IPS-15b (cell line): ENCODE data around the gene FNDC1.

Experiments used
- H3K27me3 ChIP-seq: one replicate; pipeline ENCODE4 v1.6.1; 2013; ENCODE audit warnings: low read length; ENCODE audit not compliant: control insufficient read depth, insufficient read depth
- H3K36me3 ChIP-seq: one replicate; pipeline ENCODE4 v1.6.1; 2013; ENCODE audit warnings: low read length; ENCODE audit not compliant: control insufficient read depth, insufficient read depth
- H3K4me1 ChIP-seq: one replicate; pipeline ENCODE4 v1.6.1; 2013; ENCODE audit warnings: mild to moderate bottlenecking, low read length; ENCODE audit not compliant: control insufficient read depth, insufficient read depth
- H3K4me3 ChIP-seq: one replicate; pipeline ENCODE4 v1.5.1; 2013; ENCODE audit warnings: low read depth, low read length
- H3K9ac ChIP-seq: one replicate; pipeline ENCODE4 v1.6.1; 2013; ENCODE audit warnings: low read depth, mild to moderate bottlenecking, low read length
- H3K9me3 ChIP-seq: one replicate; pipeline ENCODE4 v1.6.1; 2013; ENCODE audit warnings: mild to moderate bottlenecking, low read length; ENCODE audit not compliant: control insufficient read depth, insufficient read depth

The FNDC1 gene

GRCh38 chr6:159132664-159133063 is 36.5 kb upstream of the FNDC1 start:
- H3K9me3 ChIP-seq, result no peaks in the 10 kb centered on the region
- no peaks in the 10 kb centered on the region for H3K36me3 ChIP-seq
- no peaks in the 10 kb centered on the region for H3K4me1 ChIP-seq
- no peaks in the 10 kb centered on the region for H3K27me3 ChIP-seq
- no peak overlapping the region for H3K9ac ChIP-seq
- H3K4me3 ChIP-seq, result no peak overlapping the region

DNA sequence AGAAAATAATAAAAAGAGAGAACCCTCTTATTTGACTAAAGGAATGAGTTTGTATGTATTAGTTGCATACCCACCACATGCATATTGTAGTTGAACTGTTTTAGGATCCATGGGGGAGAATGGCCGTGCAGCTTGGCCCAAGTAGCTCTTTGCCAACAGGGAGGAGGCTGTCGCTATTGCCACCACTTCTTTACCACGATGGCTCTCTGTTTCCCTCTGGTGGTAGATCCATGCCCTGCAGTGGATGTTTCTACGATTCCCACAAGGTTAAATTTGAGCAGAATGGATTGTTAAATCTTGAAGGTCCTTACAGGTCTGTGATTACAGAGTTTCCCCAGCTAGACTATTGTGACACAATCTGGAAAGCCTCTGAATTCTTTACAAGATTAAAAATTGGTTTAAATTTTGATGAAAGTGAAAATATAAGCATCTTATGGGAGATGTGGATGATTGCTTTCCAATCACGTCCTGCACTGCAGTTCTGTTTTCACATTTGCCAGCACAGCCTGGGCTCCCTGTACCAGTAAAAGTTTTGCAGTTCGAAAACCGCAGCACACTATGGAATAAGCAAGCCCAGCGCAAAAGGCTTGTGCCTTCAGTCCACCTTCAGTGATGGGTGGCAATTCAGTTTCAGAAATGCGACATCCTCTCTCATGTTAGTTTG is 34.4 kb upstream of the FNDC1 start:
- Histone ChIP-seq H3K4me1 (no peaks in the 10 kb centered on the region), H3K4me3 (no peak overlapping the region), H3K36me3 (no peaks in the 10 kb centered on the region), H3K27me3 (no peaks in the 10 kb centered on the region), H3K9ac (no peak overlapping the region), H3K9me3 (no peaks in the 10 kb centered on the region)

GRCh38 chr6:159137676-159138075 is 31.5 kb upstream of the FNDC1 start:
- H3K27me3 ChIP-seq, result no peaks in the 10 kb centered on the region
- no peaks in the 10 kb centered on the region for H3K36me3 ChIP-seq
- H3K9ac ChIP-seq, result no peak overlapping the region
- H3K4me1 ChIP-seq, result no peaks in the 10 kb centered on the region
- no peaks in the 10 kb centered on the region for H3K9me3 ChIP-seq
- H3K4me3 ChIP-seq, result no peak overlapping the region

DNA sequence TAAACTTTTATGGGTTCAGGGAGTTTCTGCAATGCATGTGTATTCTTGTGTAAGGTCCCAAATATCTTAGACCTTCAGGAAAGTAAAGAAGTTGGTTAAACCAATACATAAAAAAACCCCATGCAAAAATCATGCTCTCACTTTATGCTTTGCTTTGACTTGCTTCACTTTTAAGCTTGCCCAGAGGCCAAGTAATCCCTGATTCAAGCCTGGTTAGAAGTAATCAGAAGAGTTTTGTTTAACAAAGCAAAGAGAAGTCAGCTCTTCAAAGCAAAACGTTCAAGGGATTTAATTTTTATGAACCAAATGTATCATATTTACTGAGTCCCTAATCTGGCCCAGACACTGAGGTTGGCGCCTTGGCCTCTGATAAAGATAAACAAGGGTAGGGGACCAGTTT is 26.7 kb upstream of the FNDC1 start:
- H3K27me3 ChIP-seq, result no peaks in the 10 kb centered on the region
- H3K4me3 ChIP-seq, result no peak overlapping the region
- H3K9ac ChIP-seq, result no peak overlapping the region
- no peaks in the 10 kb centered on the region for H3K36me3 ChIP-seq
- no peaks in the 10 kb centered on the region for H3K9me3 ChIP-seq
- no peaks in the 10 kb centered on the region for H3K4me1 ChIP-seq

DNA sequence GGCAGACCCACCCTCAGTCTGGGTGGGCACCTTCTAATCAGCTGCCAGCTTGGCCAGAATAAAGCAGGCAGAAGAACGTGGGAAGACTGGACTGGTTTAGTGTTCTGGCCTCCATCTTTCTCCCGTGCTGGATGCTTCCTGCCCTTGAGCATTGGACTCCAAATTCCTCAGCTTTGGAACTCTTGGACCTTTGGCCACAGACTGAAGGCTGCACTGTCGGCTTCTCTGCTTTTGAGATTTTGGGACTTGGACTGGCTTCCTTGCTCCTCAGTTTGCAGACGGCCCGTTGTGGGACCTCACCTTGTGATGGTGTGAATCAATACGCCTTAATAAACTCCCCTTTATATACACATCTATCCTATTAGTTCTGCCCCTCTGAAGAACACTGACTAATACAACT is 20.6 kb upstream of the FNDC1 start:
- Histone ChIP-seq H3K9ac (no peak overlapping the region), H3K27me3 (no peaks in the 10 kb centered on the region), H3K4me3 (no peak overlapping the region), H3K9me3 (no peaks in the 10 kb centered on the region), H3K4me1 (no peaks in the 10 kb centered on the region), H3K36me3 (no peaks in the 10 kb centered on the region)

- Histone ChIP-seq H3K27me3 (no peaks in the 10 kb centered on the region), H3K4me1 (no peaks in the 10 kb centered on the region), H3K9ac (no peak overlapping the region), H3K4me3 (no peak overlapping the region), H3K9me3 (no peaks in the 10 kb centered on the region), H3K36me3 (no peaks in the 10 kb centered on the region)
Measured at GRCh38 chr6:159149641-159150040, 19.6 kb upstream of the FNDC1 start.

GRCh38 chr6:159151266-159151855 is 17.8 kb upstream of the FNDC1 start:
- Histone ChIP-seq H3K27me3 (no peaks in the 10 kb centered on the region), H3K9ac (no peak overlapping the region), H3K4me3 (no peak overlapping the region), H3K4me1 (no peaks in the 10 kb centered on the region), H3K9me3 (no peaks in the 10 kb centered on the region), H3K36me3 (no peaks in the 10 kb centered on the region)

DNA sequence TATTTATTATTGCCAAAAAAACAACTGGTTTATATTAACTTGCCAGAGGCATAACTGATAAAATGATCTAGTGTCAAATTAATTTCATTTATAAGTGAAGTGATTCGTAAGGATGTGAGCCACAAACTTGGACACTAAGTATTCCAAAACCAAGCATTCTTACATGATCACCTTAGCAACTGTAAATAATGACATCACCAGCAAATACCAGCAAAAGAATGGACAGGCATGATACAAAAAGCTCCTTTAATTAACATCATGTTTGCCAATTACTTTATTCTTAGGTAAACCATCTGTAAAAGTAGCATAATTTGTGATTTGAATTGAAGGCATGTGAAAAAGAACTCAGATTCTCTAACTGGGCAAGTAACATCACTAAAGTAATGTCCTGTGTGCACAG is 17.2 kb upstream of the FNDC1 start:
- Histone ChIP-seq H3K36me3 (no peaks in the 10 kb centered on the region), H3K4me1 (no peaks in the 10 kb centered on the region), H3K4me3 (no peak overlapping the region), H3K9me3 (no peaks in the 10 kb centered on the region), H3K9ac (no peak overlapping the region), H3K27me3 (no peaks in the 10 kb centered on the region)

DNA sequence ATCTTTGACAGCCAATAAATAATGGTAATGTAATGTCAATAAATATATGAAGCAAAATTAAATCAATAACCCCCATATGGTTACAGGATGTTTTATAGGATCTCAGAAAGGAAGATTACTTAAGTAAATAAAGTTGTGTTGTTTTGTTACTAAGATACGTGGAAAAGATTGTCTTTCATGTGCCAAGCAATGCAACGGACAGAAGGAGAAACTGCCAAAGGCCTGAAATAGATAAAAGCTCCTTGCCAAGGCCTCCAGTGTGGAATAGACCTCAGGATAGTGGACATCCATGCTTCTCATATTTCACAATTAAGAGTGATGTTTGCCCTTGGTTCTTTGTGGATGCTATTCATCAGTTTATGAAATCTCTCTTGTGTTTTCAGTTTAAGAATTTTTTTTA is 16.4 kb upstream of the FNDC1 start:
- no peaks in the 10 kb centered on the region for H3K27me3 ChIP-seq

GRCh38 chr6:159155679-159156078 is 13.5 kb upstream of the FNDC1 start:
- no peaks in the 10 kb centered on the region for H3K27me3 ChIP-seq

More for the DNA sequence above, 16.4 kb upstream of the FNDC1 start:
- H3K4me1 ChIP-seq, result no peaks in the 10 kb centered on the region
- no peaks in the 10 kb centered on the region for H3K36me3 ChIP-seq
- no peak overlapping the region for H3K9ac ChIP-seq
- H3K9me3 ChIP-seq, result no peaks in the 10 kb centered on the region
- H3K4me3 ChIP-seq, result no peak overlapping the region

GRCh38 chr6:159156089-159156488 is 13.1 kb upstream of the FNDC1 start:
- no peaks in the 10 kb centered on the region for H3K9me3 ChIP-seq
- H3K4me1 ChIP-seq, result no peaks in the 10 kb centered on the region
- no peaks in the 10 kb centered on the region for H3K36me3 ChIP-seq
- H3K27me3 ChIP-seq, result no peaks in the 10 kb centered on the region
- no peak overlapping the region for H3K4me3 ChIP-seq
- H3K9ac ChIP-seq, result no peak overlapping the region

More at GRCh38 chr6:159155679-159156078, 13.5 kb upstream of the FNDC1 start:
- Histone ChIP-seq H3K4me1 (no peaks in the 10 kb centered on the region), H3K36me3 (no peaks in the 10 kb centered on the region), H3K4me3 (no peak overlapping the region), H3K9ac (no peak overlapping the region), H3K9me3 (no peaks in the 10 kb centered on the region)

GRCh38 chr6:159157431-159157830 is 11.8 kb upstream of the FNDC1 start:
- Histone ChIP-seq H3K4me1 (no peaks in the 10 kb centered on the region), H3K36me3 (no peaks in the 10 kb centered on the region), H3K4me3 (no peak overlapping the region), H3K9ac (no peak overlapping the region), H3K27me3 (no peaks in the 10 kb centered on the region), H3K9me3 (no peaks in the 10 kb centered on the region)
